MCF 10A (cell line): ENCODE results near the gene UBR7. TPM values are rescaled to one million over a fixed set of nuclear protein-coding genes. Genes with fewer than 3 reads are reported as not detected.

Experiments
- BruUV-seq: library from RNA; stranded (reverse); fragments of 400-500 nt; replicated peaks from 2 replicates; lab custom pipeline; 2021; lab: Mats Ljungman, UMichigan
- CTCF ChIA-PET: fragments of 300-600 bp; sonication (Branson Sonifier 250); formaldehyde crosslinking; extraction: SDS; loops from one replicate; lab custom pipeline; 2021; ENCODE audit warnings: antibody characterized with exemption, inconsistent platforms; lab: Yijun Ruan, JAX
- POLR2A ChIA-PET: fragments of 300-600, 350-650 bp; sonication (Branson Sonifier 250); formaldehyde crosslinking; extraction: SDS; loops from one replicate; lab custom pipeline; 2020; ENCODE audit warnings: antibody characterized with exemption, inconsistent platforms; lab: Yijun Ruan, JAX
- DNase-seq: peaks from one replicate; pipeline ENCODE4 v3.0.0-alpha.2; 2018; ENCODE audit not compliant: unreplicated experiment
- H3K27ac Mint-ChIP-seq: one replicate; pipeline ENCODE4 v1.8.0; 2022; ENCODE audit warnings: mild to moderate bottlenecking, low read depth, mixed read lengths; ENCODE audit not compliant: unreplicated experiment
- H3K27me3 Mint-ChIP-seq: one replicate; pipeline ENCODE4 v1.8.0; 2022; ENCODE audit warnings: mixed read lengths; ENCODE audit not compliant: insufficient read depth, unreplicated experiment
- H3K36me3 Mint-ChIP-seq: one replicate; pipeline ENCODE4 v1.8.0; 2022; ENCODE audit warnings: mild to moderate bottlenecking, moderate library complexity, mixed read lengths; ENCODE audit not compliant: insufficient read depth, unreplicated experiment
- H3K4me1 Mint-ChIP-seq: one replicate; pipeline ENCODE4 v1.8.0; 2022; ENCODE audit warnings: mixed read lengths; ENCODE audit not compliant: insufficient read depth, unreplicated experiment
- H3K4me3 Mint-ChIP-seq: one replicate; pipeline ENCODE4 v1.8.0; 2022; ENCODE audit warnings: mild to moderate bottlenecking, moderate library complexity, mixed read lengths; ENCODE audit not compliant: unreplicated experiment
- H3K9me3 Mint-ChIP-seq: one replicate; pipeline ENCODE4 v1.8.0; 2022; ENCODE audit warnings: mixed read lengths; ENCODE audit not compliant: unreplicated experiment
- CTCF ChIP-seq: fragments of 200-600 bp; IDR thresholded peaks from one replicate; pipeline ENCODE4 v1.8.0; 2022; ENCODE audit warnings: antibody characterized with exemption, mild to moderate bottlenecking; ENCODE audit not compliant: unreplicated experiment
- intact Hi-C: fragments of 100-400 bp; cut with micrococcal nuclease; formaldehyde crosslinking; loops from 2 replicates; pipeline ENCODE4 v1.14.1; 2022
- total RNA-seq: library from RNA; stranded (reverse); gene quantifications from 2 replicates; pipeline ENCODE4 v1.2.3, GENCODE V29; 2022

Gene UBR7
- total RNA-seq, 1 experiment from 2014 or later = 12.7 TPM

- POLR2A ChIA-PET = interaction anchor here (1.1 kb wide), 1 partner anchor 20 kb away, joined by 3 read pairs; no protein-coding TSS in a partner anchor
Observed at GRCh38 chr14:93276031-93276716, 69.1 kb downstream of the UBR7 start.

More at GRCh38 chr14:93276031-93276716, 69.1 kb downstream of the UBR7 start:
- no peak for DNase-seq
- intact Hi-C loops = no loop called here
- Mint-ChIP-seq H3K36me3 (peaks cover 13% of the 10 kb centered on the region), H3K9me3 (no peaks in the 10 kb centered on the region), H3K4me3 (no peak overlapping the region), H3K4me1 (peaks cover 1% of the 10 kb centered on the region), H3K27ac (no peak overlapping the region), H3K27me3 (no peaks in the 10 kb centered on the region)
- BruUV-seq = no TSS peak
- no peak for TF ChIP-seq CTCF
- CTCF ChIA-PET = interaction anchor here (0.6 to 0.7 kb wide), 2 partner anchors 11 to 34 kb away, joined by 3 to 5 read pairs; no protein-coding TSS in a partner anchor

Other genes starting within 250 kb of the UBR7 start
- gene ITPK1, start 91.3 kb upstream of the UBR7 start, total RNA-seq = 84.7 and 133 TPM in 2 replicates
- gene MOAP1, start 22.4 kb upstream of the UBR7 start, total RNA-seq = 17.5 and 22.1 TPM in 2 replicates
- gene LYSET, start 21.9 kb upstream of the UBR7 start, total RNA-seq = 14.3 and 15.4 TPM in 2 replicates
- 9.9 and 12.3 TPM in 2 replicates for gene GON7, start 191 bp upstream of the UBR7 start, total RNA-seq
- 32.5 and 45.4 TPM in 2 replicates for gene BTBD7, start 125.8 kb downstream of the UBR7 start, total RNA-seq
- gene COX8C, start 139.9 kb downstream of the UBR7 start, total RNA-seq = not detected in 2 replicates
- 0.05 TPM in 2 replicates for gene UNC79, start 223.7 kb downstream of the UBR7 start, total RNA-seq